Keratinocyte (primary cell): ENCODE data around the gene ARPC1A. TPM values are rescaled to one million over a fixed set of nuclear protein-coding genes. Genes with fewer than 3 reads are reported as not detected.
A peak's percentile ranks its signal among the peaks of the same experiment; 100 is the strongest.

ENCODE experiments used
- DNase-seq: peaks from one replicate; pipeline ENCODE4 v3.0.0-alpha.2; 2011; ENCODE audit warnings: low read depth, missing footprints, low spot score
- FAIRE-seq: peaks from 2 replicates; lab custom pipeline; 2011; peaks lifted over from hg19 to GRCh38; lab: Jason Lieb, UNC
- H2AFZ ChIP-seq: 2 replicates; pipeline ENCODE4 v1.6.0; 2012; ENCODE audit warnings: low read length, control low read depth, inconsistent platforms; ENCODE audit not compliant: control insufficient read depth
- H3K27ac ChIP-seq: 2 replicates; pipeline ENCODE4 v1.5.1; 2011; ENCODE audit warnings: low read length; ENCODE audit not compliant: control insufficient read depth, insufficient read depth
- H3K27me3 ChIP-seq: 3 replicates; pipeline ENCODE4 v1.6.0; 2011; ENCODE audit warnings: low read length; ENCODE audit not compliant: control insufficient read depth, insufficient read depth; ENCODE audit errors: extremely low read depth
- H3K36me3 ChIP-seq, 2 experiments: 2 replicates in 1 of 2; 3 replicates in 1 of 2; pipeline ENCODE4 v1.5.1; 2011; ENCODE audit warnings: low read length in 2 of 2, mild to moderate bottlenecking in 1 of 2; ENCODE audit not compliant: control insufficient read depth in 2 of 2, insufficient read depth in 2 of 2; ENCODE audit errors: extremely low read depth in 1 of 2
- H3K4me1 ChIP-seq: 3 replicates; pipeline ENCODE4 v1.5.1; 2011; ENCODE audit warnings: low read length; ENCODE audit not compliant: control insufficient read depth, insufficient read depth; ENCODE audit errors: extremely low read depth
- H3K4me2 ChIP-seq: 3 replicates; pipeline ENCODE4 v1.6.0; 2011; ENCODE audit warnings: low read depth, low read length; ENCODE audit not compliant: control insufficient read depth, insufficient read depth; ENCODE audit errors: extremely low read depth
- H3K4me3 ChIP-seq, 3 experiments: fragments of 200-600 bp in 1 of 3; sonication (generic) in 1 of 3; 2 replicates in 2 of 3; 3 replicates in 1 of 3; pipeline ENCODE4 v1.5.1; 2011 to 2016; ENCODE audit warnings: low read length in 3 of 3, mild to moderate bottlenecking in 3 of 3, control low read depth in 2 of 3, inconsistent platforms in 1 of 3, low read depth in 1 of 3, mixed read lengths in 1 of 3, mixed run types in 1 of 3, moderate library complexity in 1 of 3; ENCODE audit not compliant: control insufficient read depth in 2 of 3, insufficient read depth in 2 of 3; ENCODE audit errors: extremely low read depth in 1 of 3
- H3K79me2 ChIP-seq: 2 replicates; pipeline ENCODE4 v1.6.0; 2012; ENCODE audit warnings: low read length; ENCODE audit not compliant: control insufficient read depth, insufficient read depth
- H3K9ac ChIP-seq: 3 replicates; pipeline ENCODE4 v1.6.0; 2011; ENCODE audit warnings: low read length; ENCODE audit not compliant: control insufficient read depth, insufficient read depth; ENCODE audit errors: extremely low read depth
- H3K9me1 ChIP-seq: 3 replicates; pipeline ENCODE4 v1.6.0; 2011; ENCODE audit warnings: low read length; ENCODE audit not compliant: control insufficient read depth, insufficient read depth; ENCODE audit errors: extremely low read depth
- H3K9me3 ChIP-seq: 2 replicates; pipeline ENCODE4 v1.5.1; 2012; ENCODE audit warnings: low read depth, low read length; ENCODE audit not compliant: control insufficient read depth
- H4K20me1 ChIP-seq: 3 replicates; pipeline ENCODE4 v1.6.0; 2011; ENCODE audit warnings: low read length; ENCODE audit not compliant: control insufficient read depth, insufficient read depth; ENCODE audit errors: extremely low read depth
- EZH2 ChIP-seq: IDR thresholded peaks from one replicate; pipeline ENCODE4 v1.6.1; 2012; ENCODE audit warnings: inconsistent platforms, mild to moderate bottlenecking, low read length, moderate library complexity
- dilution Hi-C: fragments of 300-500 bp; cut with MboI; formaldehyde crosslinking; loops from one replicate; pipeline ENCODE4 v1.7.0; 2020; ENCODE audit warnings: low sequenced_read_pairs; ENCODE audit not compliant: extremely low pct_ligation_motif_present
- polyA plus RNA-seq, 5 experiments: library from polyadenylated mRNA; depleted of rRNA in 3 of 5; stranded (reverse) in 3 of 5; stranded (forward) in 1 of 5; unstranded in 1 of 5; fragments of >200 nt; gene quantifications; 1 replicate in 1 of 5; 2 replicates in 3 of 5; 3 replicates in 1 of 5; pipeline versions ENCODE4 v1.2.1 to v1.2.3, GENCODE V29; 2011 to 2012; ENCODE audit warnings: missing spikeins in 2 of 5, low read depth in 1 of 5, low replicate concordance in 1 of 5
- TF ChIP-seq, protein P1 (sequence below), 3 experiments: IDR thresholded peaks in 1 of 3; conservative IDR thresholded peaks in 1 of 3; optimal IDR thresholded peaks in 1 of 3; 2 replicates in 2 of 3; 3 replicates in 1 of 3; pipeline versions ENCODE3 to v1.5.1; 2011; ENCODE audit warnings: low read length in 3 of 3, mild to moderate bottlenecking in 3 of 3, moderate library complexity in 2 of 3, control low read depth in 1 of 3, inconsistent platforms in 1 of 3; ENCODE audit not compliant: insufficient read depth in 2 of 3; ENCODE audit errors: extremely low read depth in 1 of 3

The ARPC1A gene
- polyA plus RNA-seq, 1 donor (not counting 4 experiments of a cell fraction or from before 2014, with no cell fraction given), result 133 TPM

DNA sequence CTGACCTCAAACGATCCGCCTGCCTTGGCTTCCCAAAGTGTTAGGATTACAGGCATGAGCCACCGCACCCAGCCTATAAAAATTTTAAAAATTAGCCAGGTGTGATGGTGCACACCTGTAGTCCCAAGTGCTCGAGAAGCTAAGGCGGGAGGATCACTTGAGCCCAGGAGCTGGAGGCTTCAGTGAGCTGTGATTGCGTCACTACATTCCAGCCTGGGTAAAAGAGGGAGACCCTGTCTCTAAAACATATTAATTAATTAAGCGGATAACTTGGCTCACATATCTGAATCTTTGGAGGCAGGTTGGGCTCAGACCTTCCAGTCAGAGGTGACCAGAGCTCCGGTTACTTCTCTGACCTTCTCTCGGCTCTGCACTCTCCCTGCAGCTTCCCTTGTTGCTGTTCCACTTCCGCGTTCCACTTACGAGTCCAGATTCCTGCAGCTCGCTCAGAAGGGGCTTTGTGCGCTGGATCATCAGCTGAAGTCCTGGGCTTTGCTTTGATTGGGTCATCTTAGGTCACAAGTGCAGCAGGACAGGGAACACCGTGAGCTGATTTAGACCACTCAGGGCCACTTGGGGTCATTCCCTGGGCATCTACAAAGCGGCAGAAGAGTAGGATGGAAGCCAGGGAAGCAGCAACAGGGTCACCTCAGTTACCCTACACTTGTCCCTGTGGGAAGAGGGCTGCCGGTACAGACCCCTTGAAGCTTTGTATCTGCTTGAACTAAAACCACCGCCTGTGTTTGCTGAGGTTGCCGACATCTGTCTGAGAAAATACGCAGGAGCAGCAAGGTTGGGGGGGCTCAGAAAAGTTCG is 46.8 kb downstream of the ARPC1A start:
- Histone ChIP-seq H3K9ac (peak overlapping the region; percentile 58), H4K20me1 (peaks cover 8% of the 10 kb centered on the region), H2AFZ (peak overlapping the region; percentile 73), H3K4me1 (peaks cover 27% of the 10 kb centered on the region), H3K27ac (peak overlapping the region; percentile 40), H3K27me3 (no peaks in the 10 kb centered on the region), H3K9me1 (no peaks in the 10 kb centered on the region), H3K4me2 (peak overlapping the region; percentile 90), H3K36me3 (peaks cover 6 to 9% of the 10 kb centered on the region in 2 experiments), H3K9me3 (no peaks in the 10 kb centered on the region), H3K79me2 (peaks cover 6% of the 10 kb centered on the region), H3K4me3 (peak overlapping the region in 1 of 3 experiments; percentile 36)
- dilution Hi-C loops, result no loop called here
- DNase-seq (no peak), FAIRE-seq (no peak)
- TF ChIP-seq, protein P1, sequence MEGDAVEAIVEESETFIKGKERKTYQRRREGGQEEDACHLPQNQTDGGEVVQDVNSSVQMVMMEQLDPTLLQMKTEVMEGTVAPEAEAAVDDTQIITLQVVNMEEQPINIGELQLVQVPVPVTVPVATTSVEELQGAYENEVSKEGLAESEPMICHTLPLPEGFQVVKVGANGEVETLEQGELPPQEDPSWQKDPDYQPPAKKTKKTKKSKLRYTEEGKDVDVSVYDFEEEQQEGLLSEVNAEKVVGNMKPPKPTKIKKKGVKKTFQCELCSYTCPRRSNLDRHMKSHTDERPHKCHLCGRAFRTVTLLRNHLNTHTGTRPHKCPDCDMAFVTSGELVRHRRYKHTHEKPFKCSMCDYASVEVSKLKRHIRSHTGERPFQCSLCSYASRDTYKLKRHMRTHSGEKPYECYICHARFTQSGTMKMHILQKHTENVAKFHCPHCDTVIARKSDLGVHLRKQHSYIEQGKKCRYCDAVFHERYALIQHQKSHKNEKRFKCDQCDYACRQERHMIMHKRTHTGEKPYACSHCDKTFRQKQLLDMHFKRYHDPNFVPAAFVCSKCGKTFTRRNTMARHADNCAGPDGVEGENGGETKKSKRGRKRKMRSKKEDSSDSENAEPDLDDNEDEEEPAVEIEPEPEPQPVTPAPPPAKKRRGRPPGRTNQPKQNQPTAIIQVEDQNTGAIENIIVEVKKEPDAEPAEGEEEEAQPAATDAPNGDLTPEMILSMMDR (optimal IDR thresholded peaks at IDR 0.05 in 1 of 3, IDR thresholded peaks at IDR 0.05 in 1 of 3, conservative IDR thresholded peaks at IDR 0.05 in 1 of 3; ENCODE audit: extremely low read depth in 1 of 3, insufficient read depth in 2 of 3, low read length in 3 of 3), result no peak
- TF ChIP-seq EZH2, result no peak

DNA sequence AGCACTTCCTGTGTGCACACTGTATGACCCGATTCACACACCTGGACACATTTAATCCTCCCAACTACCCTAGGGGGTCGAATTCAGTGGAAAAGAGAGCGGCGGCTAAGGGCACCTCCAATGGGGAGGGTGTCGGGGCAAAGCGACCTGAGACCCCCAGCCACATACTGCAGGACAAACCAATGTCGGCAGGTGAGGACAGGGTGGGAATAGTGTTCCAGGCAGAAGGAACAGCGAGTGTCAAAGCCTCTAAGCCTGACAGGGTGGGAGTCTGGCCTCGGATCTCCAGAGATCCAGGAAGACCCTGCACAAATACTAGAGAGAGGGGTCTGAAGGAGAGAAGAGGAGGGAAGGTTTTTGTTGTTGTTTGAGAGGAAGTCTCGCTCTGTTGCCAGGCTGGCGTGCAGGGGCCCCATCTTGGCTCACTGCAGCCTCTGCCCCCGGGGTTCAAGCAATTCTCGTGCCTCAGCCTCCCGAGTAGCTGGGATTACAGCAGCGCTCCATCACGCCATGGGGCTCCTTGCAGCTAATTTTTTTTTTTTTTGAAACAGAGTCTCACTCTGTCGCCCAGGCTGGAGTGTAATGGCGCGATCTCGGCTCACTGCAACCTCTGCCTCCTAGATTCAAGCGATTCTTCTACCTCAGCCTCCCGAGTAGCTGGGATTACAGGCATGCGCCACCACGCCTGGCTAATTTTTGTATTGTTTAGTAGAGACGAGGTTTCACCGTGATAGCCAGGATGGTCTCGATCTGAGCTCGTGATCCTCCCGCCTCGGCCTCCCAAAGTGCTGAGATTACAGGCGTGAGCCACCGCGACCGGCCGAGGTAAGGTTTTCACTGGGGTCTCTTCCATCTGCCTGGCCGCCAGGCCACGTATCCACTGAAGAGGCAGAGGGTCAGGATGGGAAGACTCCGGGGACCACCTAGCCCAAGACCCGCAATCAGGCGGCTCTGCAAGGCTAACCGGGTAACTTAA is 47.7 kb downstream of the ARPC1A start:
- H3K4me1 ChIP-seq, result peaks cover 32% of the 10 kb centered on the region
- no peak overlapping the region for H3K4me3 ChIP-seq
- H3K9me1 ChIP-seq, result no peaks in the 10 kb centered on the region
- peaks cover 11% of the 10 kb centered on the region for H3K79me2 ChIP-seq
- no peak overlapping the region for H3K27ac ChIP-seq
- no peak for TF ChIP-seq EZH2
- TF ChIP-seq, protein P1 (optimal IDR thresholded peaks at IDR 0.05 in 1 of 3, IDR thresholded peaks at IDR 0.05 in 1 of 3, conservative IDR thresholded peaks at IDR 0.05 in 1 of 3; ENCODE audit: extremely low read depth in 1 of 3, insufficient read depth in 2 of 3, low read length in 3 of 3), result no peak
- no peak overlapping the region for H3K9ac ChIP-seq
- H4K20me1 ChIP-seq, result peaks cover 12% of the 10 kb centered on the region
- dilution Hi-C loops, result no loop called here
- FAIRE-seq (no peak), DNase-seq (no peak)
- H3K27me3 ChIP-seq, result no peaks in the 10 kb centered on the region
- H2AFZ ChIP-seq, result no peak overlapping the region
- H3K4me2 ChIP-seq, result peak overlapping the region; percentile 90
- peaks cover 11 to 15% of the 10 kb centered on the region in 2 experiments for H3K36me3 ChIP-seq
- no peaks in the 10 kb centered on the region for H3K9me3 ChIP-seq
